ENCODE measurements around the gene DEFB127.

Gene DEFB127

GRCh38 chr20:168876-169275 is 11.6 kb downstream of the DEFB127 start:
- Histone ChIP-seq H3K4me2 (no peak overlapping the region), H2AFZ (ENCODE audit: low read depth) (no peak overlapping the region), H3K9ac (no peak overlapping the region), H4K20me1 (ENCODE audit: insufficient read depth) (no peaks in the 10 kb centered on the region), H3K4me3 (IDR thresholded peaks at IDR 0.05; ENCODE audit: insufficient read depth, low read depth, low read length) (no peak overlapping the region), H3K27ac (no peak overlapping the region), H3K79me2 (ENCODE audit: insufficient read depth, low read depth) (no peaks in the 10 kb centered on the region), H3K4me1 (ENCODE audit: low read depth, poor library complexity, severe bottlenecking) (no peaks in the 10 kb centered on the region), H3K27me3 (ENCODE audit: insufficient read depth, low read depth) (no peaks in the 10 kb centered on the region), H3K36me3 (ENCODE audit: insufficient read depth) (no peaks in the 10 kb centered on the region)
- no peak for TF ChIP-seq CTCF (conservative IDR thresholded peaks at IDR 0.05; ENCODE audit: low read depth, low read length)

DNA sequence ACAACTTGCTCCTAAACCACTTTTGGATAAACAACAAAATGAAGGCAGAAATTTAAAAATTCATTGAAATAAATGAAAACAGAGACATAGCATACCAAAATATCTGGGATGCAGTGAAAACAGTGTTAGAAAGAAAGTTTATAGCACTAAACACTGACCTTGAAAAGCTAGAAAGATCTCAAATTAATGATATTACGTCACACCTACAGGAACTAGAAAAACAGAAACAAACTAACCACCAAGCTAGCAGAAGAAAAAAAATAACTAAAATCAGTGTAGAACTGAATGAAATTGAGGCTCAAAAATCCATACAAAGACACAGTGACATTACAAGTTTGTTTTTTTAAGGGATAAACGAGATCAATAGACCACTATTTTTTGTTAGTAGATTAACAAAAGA is 27.0 kb downstream of the DEFB127 start:
- Histone ChIP-seq H3K27ac (no peak overlapping the region), H3K27me3 (ENCODE audit: insufficient read depth, low read depth) (no peaks in the 10 kb centered on the region), H2AFZ (ENCODE audit: low read depth) (no peak overlapping the region), H3K36me3 (ENCODE audit: insufficient read depth) (no peaks in the 10 kb centered on the region), H4K20me1 (ENCODE audit: insufficient read depth) (no peaks in the 10 kb centered on the region), H3K4me3 (IDR thresholded peaks at IDR 0.05; ENCODE audit: insufficient read depth, low read depth, low read length) (no peak overlapping the region), H3K4me2 (no peak overlapping the region), H3K79me2 (ENCODE audit: insufficient read depth, low read depth) (no peaks in the 10 kb centered on the region), H3K9ac (no peak overlapping the region), H3K4me1 (ENCODE audit: low read depth, poor library complexity, severe bottlenecking) (no peaks in the 10 kb centered on the region)
- TF ChIP-seq CTCF (conservative IDR thresholded peaks at IDR 0.05; ENCODE audit: low read depth, low read length), result no peak

DNA sequence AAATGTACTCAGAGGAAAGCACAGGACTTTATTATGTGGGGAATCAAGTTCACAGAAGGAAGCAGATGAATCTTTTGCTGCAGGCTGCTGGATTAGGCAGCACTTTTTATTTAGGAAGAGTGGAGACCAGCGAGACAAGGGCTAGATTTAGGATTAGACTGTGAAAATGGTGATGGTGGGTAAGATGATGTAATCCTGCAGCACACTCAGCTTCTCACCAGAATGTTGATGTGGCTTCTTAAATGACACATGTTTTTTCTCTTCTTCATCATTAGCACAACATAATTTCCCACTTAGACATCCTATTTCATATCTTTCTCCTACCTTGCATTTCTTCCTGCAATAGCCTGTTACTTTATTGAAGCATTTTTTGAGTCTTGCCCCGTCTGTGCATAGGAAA is 30.5 kb downstream of the DEFB127 start:
- Histone ChIP-seq H4K20me1 (ENCODE audit: insufficient read depth) (no peaks in the 10 kb centered on the region), H3K4me3 (IDR thresholded peaks at IDR 0.05; ENCODE audit: insufficient read depth, low read depth, low read length) (no peak overlapping the region), H3K36me3 (ENCODE audit: insufficient read depth) (no peaks in the 10 kb centered on the region), H3K4me2 (no peak overlapping the region), H3K4me1 (ENCODE audit: low read depth, poor library complexity, severe bottlenecking) (no peaks in the 10 kb centered on the region), H3K27me3 (ENCODE audit: insufficient read depth, low read depth) (no peaks in the 10 kb centered on the region), H3K9ac (no peak overlapping the region), H3K79me2 (ENCODE audit: insufficient read depth, low read depth) (no peaks in the 10 kb centered on the region), H2AFZ (ENCODE audit: low read depth) (no peak overlapping the region), H3K27ac (no peak overlapping the region)
- no peak for TF ChIP-seq CTCF (conservative IDR thresholded peaks at IDR 0.05; ENCODE audit: low read depth, low read length)

DNA sequence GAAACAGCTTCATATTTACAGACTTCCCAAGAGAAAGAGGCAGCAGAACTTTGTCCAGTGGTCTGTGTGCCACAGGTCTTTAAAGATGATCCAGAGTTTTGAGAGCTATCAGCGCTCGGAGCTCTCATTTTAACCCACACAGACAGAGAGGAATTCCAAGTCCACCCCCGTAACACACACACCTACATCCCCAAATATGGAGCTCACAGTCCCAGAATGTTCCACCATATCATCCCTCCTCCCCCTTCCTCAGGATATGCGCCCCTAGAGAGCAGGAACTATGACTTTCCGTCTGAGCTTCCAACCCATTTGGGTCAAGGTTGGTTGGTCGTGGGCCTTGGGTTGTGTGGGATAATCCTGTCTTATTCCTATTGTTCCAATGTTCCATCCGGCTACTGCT is 32.4 kb downstream of the DEFB127 start, which contains the start of gene DEFB128:
Gene DEFB128 (minus strand): TSS at position 101 of the 400 bp plus-strand sequence. CDS start 88 bp downstream, at position 13.
- Histone ChIP-seq H2AFZ (ENCODE audit: low read depth) (no peak within 1 kb of the TSS), H3K4me2 (no peak within 1 kb of the TSS), H3K9ac (no peak within 1 kb of the TSS), H3K27ac (no peak within 1 kb of the TSS), H3K27me3 (ENCODE audit: insufficient read depth, low read depth) (no peaks in the 10 kb centered on the region), H3K79me2 (ENCODE audit: insufficient read depth, low read depth) (no peaks in the 10 kb centered on the region), H3K4me3 (IDR thresholded peaks at IDR 0.05; ENCODE audit: insufficient read depth, low read depth, low read length) (no peak within 1 kb of the TSS), H3K36me3 (ENCODE audit: insufficient read depth) (no peaks in the 10 kb centered on the region), H4K20me1 (ENCODE audit: insufficient read depth) (no peaks in the 10 kb centered on the region), H3K4me1 (ENCODE audit: low read depth, poor library complexity, severe bottlenecking) (no peaks in the 10 kb centered on the region)
- TF ChIP-seq CTCF (conservative IDR thresholded peaks at IDR 0.05; ENCODE audit: low read depth, low read length), result no peak

Measured in KMS-11 (cell line).